ENCODE results near the gene CILP2.

CILP2 gene

GRCh38 chr19:19543640-19544039, 5.6 kb downstream of the CILP2 start:
- no peak for DNase-seq (ENCODE audit: low read depth in 3 of 3)

- DNase-seq (ENCODE audit: low read depth in 3 of 3) = no peak
Observed at GRCh38 chr19:19544257-19544953, 6.3 kb downstream of the CILP2 start.

GRCh38 chr19:19544954-19545591, 7.0 kb downstream of the CILP2 start:
- DNase-seq (ENCODE audit: low read depth in 3 of 3) = no peak

GRCh38 chr19:19545707-19546106, 7.6 kb downstream of the CILP2 start:
- DNase-seq (ENCODE audit: low read depth in 3 of 3) = no peak

GRCh38 chr19:19546751-19547162, 8.7 kb downstream of the CILP2 start:
- no peak for DNase-seq (ENCODE audit: low read depth in 3 of 3)

GRCh38 chr19:19547674-19548336, 9.7 kb downstream of the CILP2 start:
- DNase-seq (ENCODE audit: low read depth in 3 of 3) = no peak

GRCh38 chr19:19548915-19549759, 11.1 kb downstream of the CILP2 start:
- DNase-seq (ENCODE audit: low read depth in 3 of 3) = no peak

GRCh38 chr19:19549804-19550464, 11.9 kb downstream of the CILP2 start:
- DNase-seq (ENCODE audit: low read depth in 3 of 3) = no peak

- no peak for DNase-seq (ENCODE audit: low read depth in 3 of 3)
Observed at GRCh38 chr19:19550485-19550929, 12.4 kb downstream of the CILP2 start.

GRCh38 chr19:19550972-19551852, 13.1 kb downstream of the CILP2 start:
- no peak for DNase-seq (ENCODE audit: low read depth in 3 of 3)

- no peak for DNase-seq (ENCODE audit: low read depth in 3 of 3)
Observed at GRCh38 chr19:19551853-19552192, 13.8 kb downstream of the CILP2 start.

GRCh38 chr19:19552798-19553197, 14.7 kb downstream of the CILP2 start:
- DNase-seq (ENCODE audit: low read depth in 3 of 3) = no peak

GRCh38 chr19:19553670-19554069, 15.6 kb downstream of the CILP2 start:
- no peak for DNase-seq (ENCODE audit: low read depth in 3 of 3)

GRCh38 chr19:19554074-19555023, 16.3 kb downstream of the CILP2 start:
- peak; percentile 27 to 68 (median 44) for DNase-seq (ENCODE audit: low read depth in 3 of 3)

- DNase-seq (ENCODE audit: low read depth in 3 of 3) = no peak
Observed at GRCh38 chr19:19558055-19558454, 20.0 kb downstream of the CILP2 start.

- no peak for DNase-seq (ENCODE audit: low read depth in 3 of 3)
Observed at GRCh38 chr19:19558636-19559035, 20.6 kb downstream of the CILP2 start.

GRCh38 chr19:19559931-19560330, 21.9 kb downstream of the CILP2 start:
- no peak for DNase-seq (ENCODE audit: low read depth in 3 of 3)

GRCh38 chr19:19561946-19562664, 24.0 kb downstream of the CILP2 start:
- DNase-seq (ENCODE audit: low read depth in 3 of 3) = no peak
